ENCODE measurements around the gene DPP7. TPM values are rescaled to one million over a fixed set of nuclear protein-coding genes. Genes with fewer than 3 reads are reported as not detected.
A peak's percentile ranks its signal among the peaks of the same experiment; 100 is the strongest.

Gene DPP7
- total and polyA plus RNA-seq, 10 of the 15 experiments (the other 5 are each of a cell fraction or from before 2014, with no cell fraction given), result 0.68 to 245 (median 106) TPM

DNA sequence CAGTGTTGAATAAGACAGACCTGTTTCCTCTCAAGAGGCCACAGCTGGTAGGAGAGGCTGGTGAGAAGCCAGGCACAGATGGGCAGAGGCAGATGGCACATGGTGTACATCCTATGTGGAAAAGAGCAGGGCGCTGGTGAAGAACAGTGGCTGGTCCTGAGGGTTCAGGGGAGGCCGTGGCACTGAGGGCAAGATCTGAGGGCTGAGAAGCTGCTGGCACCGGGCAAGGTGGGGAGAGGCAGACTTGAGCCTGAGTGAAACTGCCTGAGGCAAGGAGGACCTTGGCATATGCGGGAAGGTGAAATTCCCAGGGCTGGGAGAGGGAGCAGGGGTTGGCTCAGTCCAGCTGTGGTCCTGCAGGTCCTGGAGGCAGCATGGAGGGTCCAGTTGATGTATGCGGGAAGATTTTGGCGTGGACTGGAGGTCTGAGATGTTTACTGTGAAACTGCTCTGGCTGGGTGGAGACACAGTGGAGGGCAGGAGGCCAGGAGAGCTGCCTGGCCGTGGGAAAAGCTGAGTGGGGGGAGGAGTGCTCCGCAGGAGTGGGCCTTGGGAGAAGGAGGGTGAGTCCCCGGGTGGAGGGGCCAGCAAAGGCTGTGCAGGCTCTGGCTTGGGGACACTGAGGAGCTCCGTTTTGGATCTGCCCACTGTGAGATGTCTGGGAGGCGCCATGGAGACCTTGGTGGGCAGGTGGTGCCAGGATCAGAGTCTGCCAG lies 25.1 kb downstream of the DPP7 start:
- 77% methylated on average over 11 of the region's 11 CpGs for WGBS (ENCODE audit: insufficient coverage, insufficient replicate concordance, low lambda C conversion rate, missing lambda C conversion rate)
- in situ Hi-C loops (cut with MboI) (no loop called here), intact Hi-C loops (cut with micrococcal nuclease; ENCODE audit: unreplicated experiment) (no loop called here)
- RAD21 ChIA-PET (ENCODE audit: unreplicated experiment), result interaction anchor here (0.6 kb wide), 1 partner anchor 29 kb away, joined by 4 read pairs; no protein-coding TSS in a partner anchor
- H3K4me2 ChIP-seq (ENCODE audit: control insufficient read depth, insufficient read depth), result no peak overlapping the region
- ATAC-seq (no peak), FAIRE-seq (no peak), DNase-seq (ENCODE audit: low read depth, low spot score) (no peak)
- peak overlapping the region; percentile 11; the same call in 1 of the 2 replicates for H3K9ac ChIP-seq (ENCODE audit: control insufficient read depth, insufficient read depth, low read length)
- H3K27me3 ChIP-seq (replicated peaks in 1 of 2; ENCODE audit: control insufficient read depth in 2 of 2, insufficient read depth in 2 of 2, low read length in 1 of 2), result no peaks in the 10 kb centered on the region
- H3K9me3 ChIP-seq (replicated peaks; ENCODE audit: control insufficient read depth, insufficient read depth, low read length), result no peaks in the 10 kb centered on the region
- H3K79me2 ChIP-seq (ENCODE audit: control insufficient read depth, insufficient read depth, low read length), result peaks cover 10% of the 10 kb centered on the region
- SMC1A ChIA-PET (ENCODE audit: uncharacterized antibody, unreplicated experiment), result no interaction called here
- H4K20me1 ChIP-seq (ENCODE audit: control insufficient read depth, insufficient read depth), result no peaks in the 10 kb centered on the region
- POLR2A ChIA-PET, result interaction anchor here (1.2 to 1.5 kb wide), 3 partner anchors 19 to 61 kb away, joined by 3 to 7 read pairs (median 6); partner anchors contain the start of gene SAPCD2
- H2AFZ ChIP-seq (ENCODE audit: control insufficient read depth, low read depth, low read length), result no peak overlapping the region
- H3K4me3 ChIP-seq, result no peak overlapping the region
- CTCF ChIA-PET, result interaction anchor here (1.1 to 1.6 kb wide), 4 partner anchors 21 to 147 kb away, joined by 3 to 9 read pairs (median 4); no protein-coding TSS in a partner anchor
- no peak overlapping the region for H3K27ac ChIP-seq (ENCODE audit: control insufficient read depth, insufficient read depth)
- H3K36me3 ChIP-seq (ENCODE audit: control insufficient read depth in 2 of 2, insufficient read depth in 2 of 2, low read length in 1 of 2), result peaks cover 0 to 3% of the 10 kb centered on the region in 2 experiments; a peak in 1 of 4 replicates
- H3K4me1 ChIP-seq (ENCODE audit: control insufficient read depth, insufficient read depth, low read length), result peaks cover 11% of the 10 kb centered on the region
- no TSS peak for BruUV-seq (replicated peaks)
- no peak for TF ChIP-seq SIN3A (IDR thresholded peaks at IDR 0.05; ENCODE audit: low read depth, low read length)
- TF ChIP-seq, protein P1, sequence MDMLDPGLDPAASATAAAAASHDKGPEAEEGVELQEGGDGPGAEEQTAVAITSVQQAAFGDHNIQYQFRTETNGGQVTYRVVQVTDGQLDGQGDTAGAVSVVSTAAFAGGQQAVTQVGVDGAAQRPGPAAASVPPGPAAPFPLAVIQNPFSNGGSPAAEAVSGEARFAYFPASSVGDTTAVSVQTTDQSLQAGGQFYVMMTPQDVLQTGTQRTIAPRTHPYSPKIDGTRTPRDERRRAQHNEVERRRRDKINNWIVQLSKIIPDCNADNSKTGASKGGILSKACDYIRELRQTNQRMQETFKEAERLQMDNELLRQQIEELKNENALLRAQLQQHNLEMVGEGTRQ (IDR thresholded peaks at IDR 0.05; ENCODE audit: borderline replicate concordance, low read depth, low read length), result no peak
- TF ChIP-seq, protein P2, sequence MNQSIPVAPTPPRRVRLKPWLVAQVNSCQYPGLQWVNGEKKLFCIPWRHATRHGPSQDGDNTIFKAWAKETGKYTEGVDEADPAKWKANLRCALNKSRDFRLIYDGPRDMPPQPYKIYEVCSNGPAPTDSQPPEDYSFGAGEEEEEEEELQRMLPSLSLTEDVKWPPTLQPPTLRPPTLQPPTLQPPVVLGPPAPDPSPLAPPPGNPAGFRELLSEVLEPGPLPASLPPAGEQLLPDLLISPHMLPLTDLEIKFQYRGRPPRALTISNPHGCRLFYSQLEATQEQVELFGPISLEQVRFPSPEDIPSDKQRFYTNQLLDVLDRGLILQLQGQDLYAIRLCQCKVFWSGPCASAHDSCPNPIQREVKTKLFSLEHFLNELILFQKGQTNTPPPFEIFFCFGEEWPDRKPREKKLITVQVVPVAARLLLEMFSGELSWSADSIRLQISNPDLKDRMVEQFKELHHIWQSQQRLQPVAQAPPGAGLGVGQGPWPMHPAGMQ (IDR thresholded peaks at IDR 0.05; ENCODE audit: borderline replicate concordance), result no peak
- no peak for TF ChIP-seq ZNF217 (IDR thresholded peaks at IDR 0.05)
- TF ChIP-seq, protein P3, sequence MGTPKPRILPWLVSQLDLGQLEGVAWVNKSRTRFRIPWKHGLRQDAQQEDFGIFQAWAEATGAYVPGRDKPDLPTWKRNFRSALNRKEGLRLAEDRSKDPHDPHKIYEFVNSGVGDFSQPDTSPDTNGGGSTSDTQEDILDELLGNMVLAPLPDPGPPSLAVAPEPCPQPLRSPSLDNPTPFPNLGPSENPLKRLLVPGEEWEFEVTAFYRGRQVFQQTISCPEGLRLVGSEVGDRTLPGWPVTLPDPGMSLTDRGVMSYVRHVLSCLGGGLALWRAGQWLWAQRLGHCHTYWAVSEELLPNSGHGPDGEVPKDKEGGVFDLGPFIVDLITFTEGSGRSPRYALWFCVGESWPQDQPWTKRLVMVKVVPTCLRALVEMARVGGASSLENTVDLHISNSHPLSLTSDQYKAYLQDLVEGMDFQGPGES (IDR thresholded peaks at IDR 0.05), result no peak
- TF ChIP-seq RAD51 (IDR thresholded peaks at IDR 0.05), result no peak
- TF ChIP-seq WRNIP1 (IDR thresholded peaks at IDR 0.05; ENCODE audit: borderline replicate concordance, low read depth, low read length), result no peak
- no peak for TF ChIP-seq RUNX3 (IDR thresholded peaks at IDR 0.05; ENCODE audit: low read length)
- TF ChIP-seq, protein P4, sequence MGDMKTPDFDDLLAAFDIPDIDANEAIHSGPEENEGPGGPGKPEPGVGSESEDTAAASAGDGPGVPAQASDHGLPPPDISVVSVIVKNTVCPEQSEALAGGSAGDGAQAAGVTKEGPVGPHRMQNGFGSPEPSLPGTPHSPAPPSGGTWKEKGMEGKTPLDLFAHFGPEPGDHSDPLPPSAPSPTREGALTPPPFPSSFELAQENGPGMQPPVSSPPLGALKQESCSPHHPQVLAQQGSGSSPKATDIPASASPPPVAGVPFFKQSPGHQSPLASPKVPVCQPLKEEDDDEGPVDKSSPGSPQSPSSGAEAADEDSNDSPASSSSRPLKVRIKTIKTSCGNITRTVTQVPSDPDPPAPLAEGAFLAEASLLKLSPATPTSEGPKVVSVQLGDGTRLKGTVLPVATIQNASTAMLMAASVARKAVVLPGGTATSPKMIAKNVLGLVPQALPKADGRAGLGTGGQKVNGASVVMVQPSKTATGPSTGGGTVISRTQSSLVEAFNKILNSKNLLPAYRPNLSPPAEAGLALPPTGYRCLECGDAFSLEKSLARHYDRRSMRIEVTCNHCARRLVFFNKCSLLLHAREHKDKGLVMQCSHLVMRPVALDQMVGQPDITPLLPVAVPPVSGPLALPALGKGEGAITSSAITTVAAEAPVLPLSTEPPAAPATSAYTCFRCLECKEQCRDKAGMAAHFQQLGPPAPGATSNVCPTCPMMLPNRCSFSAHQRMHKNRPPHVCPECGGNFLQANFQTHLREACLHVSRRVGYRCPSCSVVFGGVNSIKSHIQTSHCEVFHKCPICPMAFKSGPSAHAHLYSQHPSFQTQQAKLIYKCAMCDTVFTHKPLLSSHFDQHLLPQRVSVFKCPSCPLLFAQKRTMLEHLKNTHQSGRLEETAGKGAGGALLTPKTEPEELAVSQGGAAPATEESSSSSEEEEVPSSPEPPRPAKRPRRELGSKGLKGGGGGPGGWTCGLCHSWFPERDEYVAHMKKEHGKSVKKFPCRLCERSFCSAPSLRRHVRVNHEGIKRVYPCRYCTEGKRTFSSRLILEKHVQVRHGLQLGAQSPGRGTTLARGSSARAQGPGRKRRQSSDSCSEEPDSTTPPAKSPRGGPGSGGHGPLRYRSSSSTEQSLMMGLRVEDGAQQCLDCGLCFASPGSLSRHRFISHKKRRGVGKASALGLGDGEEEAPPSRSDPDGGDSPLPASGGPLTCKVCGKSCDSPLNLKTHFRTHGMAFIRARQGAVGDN (IDR thresholded peaks at IDR 0.05), result no peak
- no peak for TF ChIP-seq ZNF207 (IDR thresholded peaks at IDR 0.05; ENCODE audit: borderline replicate concordance)
- no peak for TF ChIP-seq BMI1 (IDR thresholded peaks at IDR 0.05; ENCODE audit: borderline replicate concordance)
- TF ChIP-seq EP300 (IDR thresholded peaks at IDR 0.05; ENCODE audit: borderline replicate concordance in 1 of 2, control insufficient read depth in 1 of 2, low read depth in 2 of 2, low read length in 2 of 2), result no peak
